CD14-positive monocyte (primary cell): ENCODE results near the gene GALP. TPM values are rescaled to one million over a fixed set of nuclear protein-coding genes. Genes with fewer than 3 reads are reported as not detected.
"Not testable (repeated sequence)": the region's sequence is repeated elsewhere in the genome, so short reads cannot be mapped to it uniquely, and the experiment has no call there.

Source experiments
- DNase-seq, 3 donors: peaks; one replicate each; pipeline ENCODE4 v3.0.0-alpha.2; 2011 to 2022
- H2AFZ ChIP-seq: 2 replicates; pipeline ENCODE4 v1.6.0; 2012; ENCODE audit warnings: mild to moderate bottlenecking, low read depth, low read length, inconsistent platforms; ENCODE audit not compliant: insufficient read depth, poor library complexity, severe bottlenecking
- H3K27ac ChIP-seq, 2 donors: 1 replicate in 1 of 2; 2 replicates in 1 of 2; pipeline ENCODE4 v1.5.1; 2012 to 2013; ENCODE audit warnings: low read length in 2 of 2, control low read depth in 1 of 2, inconsistent platforms in 1 of 2, low read depth in 1 of 2, mild to moderate bottlenecking in 1 of 2
- H3K27me3 ChIP-seq, 2 donors: one replicate each; pipeline versions ENCODE4 v1.6.0 to v1.6.1; 2011 to 2013; ENCODE audit warnings: low read length in 2 of 2; ENCODE audit not compliant: control insufficient read depth in 2 of 2, insufficient read depth in 2 of 2
- H3K36me3 ChIP-seq, 2 donors: replicated peaks in 1 of 2; 1 replicate in 1 of 2; 2 replicates in 1 of 2; pipeline versions ENCODE4 v1.5.1 to v1.6.1; 2012 to 2013; ENCODE audit warnings: low read length in 2 of 2, control low read depth in 1 of 2, inconsistent platforms in 1 of 2, mild to moderate bottlenecking in 1 of 2; ENCODE audit not compliant: insufficient read depth in 2 of 2, control insufficient read depth in 1 of 2
- H3K4me1 ChIP-seq, 2 donors: 1 replicate in 1 of 2; 2 replicates in 1 of 2; pipeline versions ENCODE4 v1.5.1 to v1.6.1; 2012 to 2013; ENCODE audit warnings: low read length in 2 of 2, control low read depth in 1 of 2, inconsistent platforms in 1 of 2, mild to moderate bottlenecking in 1 of 2, moderate library complexity in 1 of 2; ENCODE audit not compliant: insufficient read depth in 2 of 2, control insufficient read depth in 1 of 2
- H3K4me2 ChIP-seq: replicated peaks from 2 replicates; pipeline ENCODE3; 2012; ENCODE audit warnings: low read length, moderate library complexity, mild to moderate bottlenecking; ENCODE audit not compliant: poor library complexity, severe bottlenecking; ENCODE audit errors: extremely low read depth
- H3K4me3 ChIP-seq, 3 experiments: fragments of 200-600 bp in 1 of 3; sonication (generic) in 1 of 3; replicated peaks in 1 of 3; 1 replicate in 2 of 3; 2 replicates in 1 of 3; pipeline ENCODE4 v1.5.1; 2011 to 2013; ENCODE audit warnings: low read length in 3 of 3, mild to moderate bottlenecking in 3 of 3, control low read depth in 2 of 3, low read depth in 2 of 3, inconsistent platforms in 1 of 3, moderate library complexity in 1 of 3
- H3K79me2 ChIP-seq: 2 replicates; pipeline ENCODE4 v1.6.0; 2012; ENCODE audit warnings: mild to moderate bottlenecking, control low read depth, inconsistent platforms, low read length, moderate library complexity; ENCODE audit not compliant: insufficient read depth
- H3K9ac ChIP-seq: 2 replicates; pipeline ENCODE4 v1.6.0; 2017; ENCODE audit warnings: low read length, mild to moderate bottlenecking; ENCODE audit not compliant: insufficient read depth, poor library complexity, severe bottlenecking
- H3K9me3 ChIP-seq, 2 donors: replicated peaks in 1 of 2; 1 replicate in 1 of 2; 2 replicates in 1 of 2; pipeline versions ENCODE4 v1.5.1 to v1.6.1; 2012 to 2013; ENCODE audit warnings: low read length in 2 of 2, control low read depth in 1 of 2; ENCODE audit not compliant: control insufficient read depth in 1 of 2, insufficient read depth in 1 of 2
- H4K20me1 ChIP-seq: 2 replicates; pipeline ENCODE4 v1.6.0; 2012; ENCODE audit warnings: mild to moderate bottlenecking, low read length, control low read depth, moderate library complexity; ENCODE audit not compliant: insufficient read depth
- H3K27ac Mint-ChIP-seq, 7 donors: one replicate each; pipeline ENCODE4 v1.8.0; 2020; ENCODE audit warnings: mild to moderate bottlenecking in 7 of 7, mixed read lengths in 7 of 7, moderate library complexity in 6 of 7, inconsistent platforms in 2 of 7
- H3K27me3 Mint-ChIP-seq, 3 donors: one replicate each; pipeline ENCODE4 v1.8.0; 2021 to 2022; ENCODE audit warnings: low read depth in 3 of 3, mild to moderate bottlenecking in 3 of 3, mixed read lengths in 3 of 3, moderate library complexity in 3 of 3, inconsistent platforms in 1 of 3
- H3K36me3 Mint-ChIP-seq, 2 donors: one replicate each; pipeline ENCODE4 v1.8.0; 2020; ENCODE audit warnings: mixed read lengths in 2 of 2, inconsistent platforms in 1 of 2, mild to moderate bottlenecking in 1 of 2
- H3K4me1 Mint-ChIP-seq: one replicate; pipeline ENCODE4 v1.8.0; 2020; ENCODE audit warnings: mild to moderate bottlenecking, mixed read lengths
- H3K4me3 Mint-ChIP-seq, 2 donors: one replicate each; pipeline ENCODE4 v1.8.0; 2020; ENCODE audit warnings: mild to moderate bottlenecking in 2 of 2, mixed read lengths in 2 of 2, moderate library complexity in 1 of 2
- H3K9me3 Mint-ChIP-seq, 7 donors: one replicate each; pipeline ENCODE4 v1.8.0; 2020 to 2022; ENCODE audit warnings: mixed read lengths in 7 of 7, mild to moderate bottlenecking in 6 of 7, moderate library complexity in 6 of 7, inconsistent platforms in 2 of 7
- WGBS: methylation state at CpG from one replicate; pipeline ENCODE4 v1.1.5; 2013; ENCODE audit warnings: missing lambda C conversion rate; ENCODE audit not compliant: insufficient coverage; 5-methylcytosine and 5-hydroxymethylcytosine counted together
- intact Hi-C, 2 donors: fragments of 100-400 bp; cut with micrococcal nuclease; formaldehyde crosslinking; loops; one replicate each; pipeline versions ENCODE4 v1.15.0 to v1.15.1; 2023
- polyA minus RNA-seq: library from RNA; depleted of rRNA, polyadenylated mRNA; stranded (reverse); fragments of >200 nt; gene quantifications from 2 replicates; pipeline ENCODE4 v1.2.3, GENCODE V29; 2012
- polyA plus RNA-seq, 3 donors: library from polyadenylated mRNA; depleted of rRNA in 1 of 3; unstranded in 2 of 3; stranded (reverse) in 1 of 3; fragments of 300-500 nt in 2 of 3; fragments of >200 nt in 1 of 3; fragmentation: Illumina TruSeq in 2 of 3; gene quantifications; 1 replicate in 2 of 3; 2 replicates in 1 of 3; pipeline ENCODE4 v1.2.3, GENCODE V29; 2012 to 2021
- total RNA-seq, 12 experiments: library from RNA in 1 of 12; stranded (reverse) in 1 of 12; fragments of 120-200 nt in 1 of 12; gene quantifications; one replicate each; pipeline ENCODE4 v1.2.4 and lab custom pipeline; 2013 to 2026; ENCODE audit warnings: mixed read lengths in 6 of 12, inconsistent platforms in 1 of 12
- TF ChIP-seq, protein P1 (sequence below): fragments of 200-600 bp; IDR thresholded peaks from one replicate; pipeline ENCODE4 v1.8.0; 2022; ENCODE audit warnings: antibody characterized with exemption, mild to moderate bottlenecking

Gene GALP
- not detected for total RNA-seq (2013)
- polyA plus RNA-seq (not detected), polyA minus RNA-seq (not detected in 2 replicates), total RNA-seq (lab: John Stamatoyannopoulos, UW) (0 to 0.45 (median 0) reads per million in 11 experiments)

GRCh38 chr19:56175861-56176307, at the start of gene GALP:
GALP (plus strand) TSS chr19:56176008; CDS start chr19:56177109, 1,101 bp downstream.
- DNase-seq, H3K9me3 ChIP-seq, H2AFZ ChIP-seq, H3K27me3 ChIP-seq, H3K36me3 ChIP-seq, H3K4me2 ChIP-seq, H3K9ac ChIP-seq, H3K4me3 Mint-ChIP-seq, intact Hi-C loops, H3K4me1 ChIP-seq, H3K27ac Mint-ChIP-seq, H3K4me3 ChIP-seq, H4K20me1 ChIP-seq, H3K79me2 ChIP-seq, H3K4me1 Mint-ChIP-seq, H3K36me3 Mint-ChIP-seq, H3K9me3 Mint-ChIP-seq, H3K27ac ChIP-seq: not testable (repeated sequence)
- H3K27me3 Mint-ChIP-seq: peaks cover 8 to 13% (median 9%) of the 10 kb centered on the region in 3 donors
- WGBS: 89% methylated on average over 13 of the region's 15 CpGs

GRCh38 chr19:56126983-56127780, 48.6 kb upstream of the GALP start:
- Mint-ChIP-seq H3K9me3 (peaks cover 0 to 2% (median 0%) of the 10 kb centered on the region in 7 donors), H3K4me3 (no peak overlapping the region), H3K27me3 (peaks cover 0 to 6% (median 4%) of the 10 kb centered on the region in 3 donors), H3K36me3 (no peaks in the 10 kb centered on the region), H3K27ac (no peak overlapping the region), H3K4me1 (no peaks in the 10 kb centered on the region)
- intact Hi-C loops: no loop called here
- Histone ChIP-seq H3K4me2 (no peak overlapping the region), H3K4me1 (no peaks in the 10 kb centered on the region), H2AFZ (no peak overlapping the region), H3K27ac (no peak overlapping the region), H3K9ac (no peak overlapping the region), H3K9me3 (no peaks in the 10 kb centered on the region), H3K27me3 (no peaks in the 10 kb centered on the region), H4K20me1 (no peaks in the 10 kb centered on the region), H3K36me3 (no peaks in the 10 kb centered on the region), H3K4me3 (no peak overlapping the region), H3K79me2 (no peaks in the 10 kb centered on the region)
- DNase-seq: no peak
- WGBS: 90% methylated on average over 16 of the region's 19 CpGs
- TF ChIP-seq, protein P1, sequence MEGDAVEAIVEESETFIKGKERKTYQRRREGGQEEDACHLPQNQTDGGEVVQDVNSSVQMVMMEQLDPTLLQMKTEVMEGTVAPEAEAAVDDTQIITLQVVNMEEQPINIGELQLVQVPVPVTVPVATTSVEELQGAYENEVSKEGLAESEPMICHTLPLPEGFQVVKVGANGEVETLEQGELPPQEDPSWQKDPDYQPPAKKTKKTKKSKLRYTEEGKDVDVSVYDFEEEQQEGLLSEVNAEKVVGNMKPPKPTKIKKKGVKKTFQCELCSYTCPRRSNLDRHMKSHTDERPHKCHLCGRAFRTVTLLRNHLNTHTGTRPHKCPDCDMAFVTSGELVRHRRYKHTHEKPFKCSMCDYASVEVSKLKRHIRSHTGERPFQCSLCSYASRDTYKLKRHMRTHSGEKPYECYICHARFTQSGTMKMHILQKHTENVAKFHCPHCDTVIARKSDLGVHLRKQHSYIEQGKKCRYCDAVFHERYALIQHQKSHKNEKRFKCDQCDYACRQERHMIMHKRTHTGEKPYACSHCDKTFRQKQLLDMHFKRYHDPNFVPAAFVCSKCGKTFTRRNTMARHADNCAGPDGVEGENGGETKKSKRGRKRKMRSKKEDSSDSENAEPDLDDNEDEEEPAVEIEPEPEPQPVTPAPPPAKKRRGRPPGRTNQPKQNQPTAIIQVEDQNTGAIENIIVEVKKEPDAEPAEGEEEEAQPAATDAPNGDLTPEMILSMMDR: no peak
